Measurements from ENCODE around the gene MYORG. TPM values are rescaled to one million over a fixed set of nuclear protein-coding genes. Genes with fewer than 3 reads are reported as not detected.

The MYORG gene
- 1 to 10 TPM; 3.4 to 9.0 TPM for total RNA-seq

DNA sequence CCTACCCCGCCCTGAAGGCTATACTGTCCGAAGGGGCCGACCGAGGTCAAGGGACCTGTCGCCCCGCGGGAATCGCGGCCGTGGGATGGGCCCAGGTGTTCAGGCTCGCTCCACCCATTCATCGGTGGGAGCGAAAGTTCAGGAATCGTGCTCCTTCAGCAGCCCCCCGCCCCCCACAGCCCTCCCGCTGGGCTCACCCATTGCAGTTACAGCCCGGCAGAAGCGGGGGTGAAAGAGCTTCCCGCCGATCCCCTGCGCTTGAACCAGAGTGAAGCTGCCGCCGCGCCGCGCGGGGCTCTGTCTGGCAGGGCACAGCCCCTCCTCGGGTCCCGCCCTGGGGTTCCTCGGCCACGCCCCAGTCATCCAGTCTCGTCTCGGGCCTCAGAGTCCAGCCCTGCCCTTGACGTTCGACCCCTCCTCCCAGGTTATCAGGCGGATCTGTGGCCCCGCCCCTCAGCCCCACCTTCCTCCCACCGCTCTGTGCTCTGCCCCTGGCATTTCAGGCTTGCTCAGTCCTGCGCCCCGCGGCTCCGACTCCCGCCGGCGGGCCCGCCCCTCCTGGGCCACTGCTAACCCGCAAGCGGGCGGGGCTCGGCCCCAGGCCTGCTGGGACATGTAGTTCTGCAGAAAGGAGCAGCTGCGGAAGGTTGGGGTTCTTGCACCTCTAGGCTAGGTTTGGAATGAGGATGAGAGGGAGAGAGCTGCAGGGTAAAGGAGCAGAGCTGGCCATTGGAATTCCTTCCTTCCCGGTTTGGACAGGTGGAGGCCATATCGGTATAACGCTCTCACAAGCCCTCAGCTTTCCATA lies at the start of gene MYORG:
MYORG (minus strand) TSS at position 303 of the 808 bp plus-strand sequence. CDS start 3,955 bp downstream, outside the sequence.
- peak; percentile 93 for DNase-seq (ENCODE audit: low spot score)
- no peaks in the 10 kb centered on the region for H3K36me3 ChIP-seq
- intact Hi-C loops (cut with DNase I): loop anchor here (5.0 kb wide), 1 partner anchor 124 kb away; no protein-coding TSS in a partner anchor
- H3K4me3 ChIP-seq: peak within 1 kb of the TSS; percentile 59 to 65
- peaks cover 7% of the 10 kb centered on the region for H3K4me1 ChIP-seq (replicated peaks)
- no peaks in the 10 kb centered on the region for H3K9me3 ChIP-seq
- H3K27ac ChIP-seq: peak within 1 kb of the TSS; percentile 71 to 75
- TF ChIP-seq POLR2AphosphoS5 (IDR thresholded peaks at IDR 0.05) (peak; percentile 90), POLR2A (IDR thresholded peaks at IDR 0.05) (peak; percentile 85)
- TF ChIP-seq, protein P1, sequence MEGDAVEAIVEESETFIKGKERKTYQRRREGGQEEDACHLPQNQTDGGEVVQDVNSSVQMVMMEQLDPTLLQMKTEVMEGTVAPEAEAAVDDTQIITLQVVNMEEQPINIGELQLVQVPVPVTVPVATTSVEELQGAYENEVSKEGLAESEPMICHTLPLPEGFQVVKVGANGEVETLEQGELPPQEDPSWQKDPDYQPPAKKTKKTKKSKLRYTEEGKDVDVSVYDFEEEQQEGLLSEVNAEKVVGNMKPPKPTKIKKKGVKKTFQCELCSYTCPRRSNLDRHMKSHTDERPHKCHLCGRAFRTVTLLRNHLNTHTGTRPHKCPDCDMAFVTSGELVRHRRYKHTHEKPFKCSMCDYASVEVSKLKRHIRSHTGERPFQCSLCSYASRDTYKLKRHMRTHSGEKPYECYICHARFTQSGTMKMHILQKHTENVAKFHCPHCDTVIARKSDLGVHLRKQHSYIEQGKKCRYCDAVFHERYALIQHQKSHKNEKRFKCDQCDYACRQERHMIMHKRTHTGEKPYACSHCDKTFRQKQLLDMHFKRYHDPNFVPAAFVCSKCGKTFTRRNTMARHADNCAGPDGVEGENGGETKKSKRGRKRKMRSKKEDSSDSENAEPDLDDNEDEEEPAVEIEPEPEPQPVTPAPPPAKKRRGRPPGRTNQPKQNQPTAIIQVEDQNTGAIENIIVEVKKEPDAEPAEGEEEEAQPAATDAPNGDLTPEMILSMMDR (IDR thresholded peaks at IDR 0.05): peak in 2 of 4 experiments; percentile 6 to 22
- no peaks in the 10 kb centered on the region for H3K27me3 ChIP-seq (replicated peaks; ENCODE audit: insufficient read depth)
- WGBS: under 1% methylated on average over 54 of the region's 54 CpGs

DNA sequence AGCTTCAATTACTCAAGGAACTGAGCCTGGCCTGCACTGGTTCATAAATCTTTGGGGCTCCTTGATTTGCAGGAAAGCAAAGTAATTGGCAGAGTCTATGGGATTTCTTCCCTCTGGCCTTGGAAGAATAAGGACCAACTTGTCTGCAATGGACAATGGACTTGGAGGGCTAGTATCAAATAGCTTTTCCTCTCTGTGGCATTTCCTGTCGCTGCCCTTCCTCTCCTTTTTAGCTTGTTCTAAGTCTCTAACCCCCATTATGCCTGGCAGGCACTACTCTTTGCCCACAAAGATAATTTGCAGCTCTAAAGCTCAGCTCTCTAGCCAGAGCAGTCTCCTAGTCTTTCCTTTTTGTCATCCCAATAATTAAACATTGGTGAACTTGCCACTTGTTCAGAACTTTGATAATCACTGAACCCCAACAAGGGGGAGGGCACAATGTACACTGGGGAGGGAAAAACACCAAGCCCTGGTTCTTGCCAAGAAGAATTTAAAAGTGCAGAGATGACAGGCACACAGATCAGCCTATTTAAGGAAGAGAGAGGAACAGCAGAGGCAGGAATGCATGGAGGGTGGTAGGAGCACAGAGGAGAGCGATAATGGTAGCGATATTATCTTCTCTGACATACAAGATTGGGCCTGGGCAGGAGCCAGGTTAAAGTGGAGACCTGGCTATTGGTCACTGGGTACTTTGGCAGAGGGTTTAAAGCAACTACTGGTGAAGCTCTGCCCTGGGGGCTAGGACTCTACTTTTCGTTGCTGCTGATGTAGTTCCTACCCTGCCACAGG lies 43.2 kb upstream of the MYORG start:
- Histone ChIP-seq H3K27me3 (replicated peaks; ENCODE audit: insufficient read depth) (no peaks in the 10 kb centered on the region), H3K4me3 (no peak overlapping the region), H3K9me3 (no peaks in the 10 kb centered on the region), H3K27ac (no peak overlapping the region), H3K36me3 (peaks cover 0 to 4% of the 10 kb centered on the region in 2 donors), H3K4me1 (replicated peaks) (no peaks in the 10 kb centered on the region)
- intact Hi-C loops (cut with DNase I): no loop called here
- WGBS: 80% methylated on average over 4 of the region's 4 CpGs
- DNase-seq (ENCODE audit: low spot score): no peak
- TF ChIP-seq POLR2AphosphoS5 (IDR thresholded peaks at IDR 0.05) (no peak), POLR2A (IDR thresholded peaks at IDR 0.05) (no peak)
- TF ChIP-seq, protein P1 (IDR thresholded peaks at IDR 0.05): no peak

DNA sequence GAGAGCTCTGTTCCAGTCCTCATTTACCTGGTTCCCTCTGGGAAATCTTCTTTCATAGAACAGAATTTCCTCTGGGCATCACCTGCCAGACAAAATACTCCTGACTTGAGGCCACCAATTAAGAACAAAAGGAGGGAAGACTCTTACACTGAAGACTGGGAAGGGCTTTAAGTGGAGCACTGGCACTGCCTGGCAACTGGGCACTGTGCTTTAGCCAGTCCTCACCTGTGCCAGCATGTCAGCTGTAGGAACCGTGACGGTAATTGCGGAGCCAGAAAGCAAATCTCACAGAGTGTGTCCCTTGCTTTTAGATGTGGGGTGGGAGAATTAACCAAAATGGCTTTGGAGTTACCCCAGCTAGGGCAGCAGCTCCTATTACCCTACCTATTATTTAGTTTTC lies 41.0 kb upstream of the MYORG start:
- no peak overlapping the region for H3K27ac ChIP-seq
- 60% methylated on average over 3 of the region's 3 CpGs for WGBS
- no peak for DNase-seq (ENCODE audit: low spot score)
- H3K4me3 ChIP-seq: no peak overlapping the region
- no peaks in the 10 kb centered on the region for H3K4me1 ChIP-seq (replicated peaks)
- H3K9me3 ChIP-seq: no peaks in the 10 kb centered on the region
- peaks cover 0 to 4% of the 10 kb centered on the region in 2 donors for H3K36me3 ChIP-seq
- H3K27me3 ChIP-seq (replicated peaks; ENCODE audit: insufficient read depth): no peaks in the 10 kb centered on the region
- intact Hi-C loops (cut with DNase I): no loop called here
- no peak for TF ChIP-seq POLR2A (IDR thresholded peaks at IDR 0.05)
- TF ChIP-seq POLR2AphosphoS5 (IDR thresholded peaks at IDR 0.05): no peak
- TF ChIP-seq, protein P1 (IDR thresholded peaks at IDR 0.05): no peak

DNA sequence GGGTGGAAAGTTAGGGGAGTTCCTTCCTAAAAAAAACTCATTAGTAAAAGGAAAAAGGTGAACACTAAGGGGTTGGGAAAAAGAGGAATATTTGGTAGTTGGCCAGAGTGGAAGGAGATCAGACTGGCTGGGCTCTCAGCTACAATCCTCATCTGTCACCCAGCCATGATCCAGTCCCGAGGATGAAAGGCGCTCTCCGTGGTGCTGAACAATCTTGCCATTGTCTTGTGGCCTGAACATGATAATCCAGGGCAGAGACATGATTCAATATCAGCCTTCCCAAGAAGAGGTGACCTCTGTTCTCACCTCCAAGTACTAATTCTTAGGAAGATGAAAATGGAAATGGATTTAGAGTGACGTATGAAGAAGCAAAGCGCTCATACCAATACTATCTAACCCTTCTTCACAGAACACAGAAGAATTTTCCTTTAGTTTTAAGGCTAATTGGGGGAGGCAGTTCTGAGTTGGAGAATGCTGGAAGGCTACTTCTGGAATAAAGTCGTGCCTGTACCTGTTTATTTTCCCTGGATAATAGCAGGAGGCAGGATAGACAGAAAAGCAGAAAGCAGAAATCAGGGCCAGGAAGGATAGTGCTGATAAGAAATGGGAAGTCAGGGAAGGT lies 36.6 kb upstream of the MYORG start:
- no peaks in the 10 kb centered on the region for H3K27me3 ChIP-seq (replicated peaks; ENCODE audit: insufficient read depth)
- TF ChIP-seq POLR2AphosphoS5 (IDR thresholded peaks at IDR 0.05) (no peak), POLR2A (IDR thresholded peaks at IDR 0.05) (no peak)
- TF ChIP-seq, protein P1 (IDR thresholded peaks at IDR 0.05): no peak
- no peaks in the 10 kb centered on the region for H3K4me1 ChIP-seq (replicated peaks)
- H3K9me3 ChIP-seq: no peaks in the 10 kb centered on the region
- DNase-seq (ENCODE audit: low spot score): no peak
- WGBS: 8% methylated on average over 6 of the region's 6 CpGs
- peaks cover 0 to 3% of the 10 kb centered on the region in 2 donors for H3K36me3 ChIP-seq
- H3K4me3 ChIP-seq: no peak overlapping the region
- intact Hi-C loops (cut with DNase I): no loop called here
- no peak overlapping the region for H3K27ac ChIP-seq

All from prostate gland (tissue), 2 donors.